Thyroid gland (tissue), 4 donors: ENCODE results near the gene AP3D1.

Experiments used
- POLR2A ChIP-seq, 2 donors: fragments of 450-650 bp; IDR thresholded peaks; one replicate each; pipeline ENCODE4 v1.6.1; 2017; ENCODE audit warnings: antibody characterized with exemption in 2 of 2, mild to moderate bottlenecking in 2 of 2, moderate library complexity in 1 of 2
- TF ChIP-seq, protein P1 (sequence below), 6 experiments: fragments of 200-600 bp in 3 of 6; fragments of 450-650 bp in 3 of 6; sonication (generic) in 3 of 6; IDR thresholded peaks; one replicate each; pipeline ENCODE4 v1.5.1; 2016 to 2019; ENCODE audit warnings: antibody characterized with exemption in 6 of 6, mild to moderate bottlenecking in 2 of 6, inconsistent platforms in 1 of 6, moderate library complexity in 1 of 6

GRCh38 chr19:2195361-2195760, 44.0 kb upstream of the AP3D1 start:
- TF ChIP-seq, protein P1, sequence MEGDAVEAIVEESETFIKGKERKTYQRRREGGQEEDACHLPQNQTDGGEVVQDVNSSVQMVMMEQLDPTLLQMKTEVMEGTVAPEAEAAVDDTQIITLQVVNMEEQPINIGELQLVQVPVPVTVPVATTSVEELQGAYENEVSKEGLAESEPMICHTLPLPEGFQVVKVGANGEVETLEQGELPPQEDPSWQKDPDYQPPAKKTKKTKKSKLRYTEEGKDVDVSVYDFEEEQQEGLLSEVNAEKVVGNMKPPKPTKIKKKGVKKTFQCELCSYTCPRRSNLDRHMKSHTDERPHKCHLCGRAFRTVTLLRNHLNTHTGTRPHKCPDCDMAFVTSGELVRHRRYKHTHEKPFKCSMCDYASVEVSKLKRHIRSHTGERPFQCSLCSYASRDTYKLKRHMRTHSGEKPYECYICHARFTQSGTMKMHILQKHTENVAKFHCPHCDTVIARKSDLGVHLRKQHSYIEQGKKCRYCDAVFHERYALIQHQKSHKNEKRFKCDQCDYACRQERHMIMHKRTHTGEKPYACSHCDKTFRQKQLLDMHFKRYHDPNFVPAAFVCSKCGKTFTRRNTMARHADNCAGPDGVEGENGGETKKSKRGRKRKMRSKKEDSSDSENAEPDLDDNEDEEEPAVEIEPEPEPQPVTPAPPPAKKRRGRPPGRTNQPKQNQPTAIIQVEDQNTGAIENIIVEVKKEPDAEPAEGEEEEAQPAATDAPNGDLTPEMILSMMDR (IDR thresholded peaks at IDR 0.05), result no peak
- no peak for TF ChIP-seq POLR2A (IDR thresholded peaks at IDR 0.05)
